Measurements from ENCODE around the gene CELF6.

The CELF6 gene

GRCh38 chr15:72319985-72320671 lies at the start of gene CELF6:
Gene CELF6 (minus strand): TSS chr15:72320157. CDS start chr15:72319874, 283 bp downstream.
- Histone ChIP-seq H3K9me3 (ENCODE audit: low read depth, low read length) (no peaks in the 10 kb centered on the region), H3K36me3 (ENCODE audit: insufficient read depth, low read length) (no peaks in the 10 kb centered on the region), H3K9ac (ENCODE audit: insufficient read length) (no peak within 1 kb of the TSS), H3K27ac (no peak within 1 kb of the TSS), H3K4me3 (peak within 1 kb of the TSS; percentile 81)
- no peak for TF ChIP-seq FOXP2 (optimal IDR thresholded peaks at IDR 0.05; ENCODE audit: control extremely low read depth, extremely low read length, insufficient read depth)
- no peak for TF ChIP-seq POLR2AphosphoS5 (IDR thresholded peaks at IDR 0.05; ENCODE audit: borderline replicate concordance, low read depth, low read length)
- TF ChIP-seq EZH2 (IDR thresholded peaks at IDR 0.05) = no peak
- no peak for DNase-seq (ENCODE audit: low read depth, low spot score)

DNA sequence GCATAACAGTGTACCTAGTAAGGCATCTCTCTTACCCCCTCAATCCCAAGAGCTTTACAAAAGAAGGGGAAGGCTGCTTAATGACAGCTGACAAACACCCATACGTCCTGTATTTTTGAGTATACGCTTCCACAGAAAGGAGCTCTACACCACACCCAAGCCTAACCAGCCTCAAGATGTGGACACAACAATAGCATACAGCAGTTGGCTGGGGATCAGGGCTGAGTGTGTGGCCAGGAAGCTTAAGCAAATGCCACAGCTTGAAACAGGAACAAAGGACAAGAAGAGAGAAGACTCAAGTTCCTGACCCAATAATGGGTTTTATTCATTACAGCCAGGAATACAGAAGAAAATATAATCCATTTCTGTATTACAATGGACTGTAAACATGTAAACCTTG lies 48.9 kb upstream of the CELF6 start:
- Histone ChIP-seq H3K27ac (no peak overlapping the region), H3K9ac (ENCODE audit: insufficient read length) (no peak overlapping the region), H3K4me3 (no peak overlapping the region), H3K36me3 (ENCODE audit: insufficient read depth, low read length) (peaks cover 5% of the 10 kb centered on the region; the same call in 1 of the 2 replicates), H3K9me3 (ENCODE audit: low read depth, low read length) (no peaks in the 10 kb centered on the region)
- DNase-seq (ENCODE audit: low read depth, low spot score) = no peak
- TF ChIP-seq POLR2AphosphoS5 (IDR thresholded peaks at IDR 0.05; ENCODE audit: borderline replicate concordance, low read depth, low read length) (no peak), EZH2 (IDR thresholded peaks at IDR 0.05) (no peak), FOXP2 (optimal IDR thresholded peaks at IDR 0.05; ENCODE audit: control extremely low read depth, extremely low read length, insufficient read depth) (no peak)

GRCh38 chr15:72368325-72368724 lies 48.4 kb upstream of the CELF6 start:
- Histone ChIP-seq H3K27ac (no peak overlapping the region), H3K4me3 (no peak overlapping the region), H3K36me3 (ENCODE audit: insufficient read depth, low read length) (peaks cover 5% of the 10 kb centered on the region; the same call in 1 of the 2 replicates), H3K9ac (ENCODE audit: insufficient read length) (no peak overlapping the region), H3K9me3 (ENCODE audit: low read depth, low read length) (no peaks in the 10 kb centered on the region)
- DNase-seq (ENCODE audit: low read depth, low spot score) = no peak
- TF ChIP-seq POLR2AphosphoS5 (IDR thresholded peaks at IDR 0.05; ENCODE audit: borderline replicate concordance, low read depth, low read length) (no peak), EZH2 (IDR thresholded peaks at IDR 0.05) (no peak), FOXP2 (optimal IDR thresholded peaks at IDR 0.05; ENCODE audit: control extremely low read depth, extremely low read length, insufficient read depth) (no peak)

DNA sequence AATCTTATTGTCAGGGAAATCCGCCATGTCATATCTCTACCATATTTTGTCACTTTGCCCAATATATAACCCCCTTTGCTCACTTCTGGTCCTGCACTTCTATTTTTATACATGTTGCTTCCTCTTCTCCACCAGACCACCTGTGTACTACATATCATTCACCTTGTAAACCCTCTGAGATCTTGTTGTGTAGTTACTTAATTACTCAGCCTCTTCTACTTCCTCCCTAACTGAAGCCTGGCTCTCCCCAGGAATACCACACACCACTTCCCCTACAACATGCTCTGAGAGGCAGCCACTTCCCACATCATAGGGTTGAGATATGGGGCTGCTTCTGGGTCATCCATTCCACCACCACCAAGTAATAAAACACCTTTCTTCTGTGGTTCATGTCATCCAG lies 45.9 kb upstream of the CELF6 start:
- TF ChIP-seq FOXP2 (optimal IDR thresholded peaks at IDR 0.05; ENCODE audit: control extremely low read depth, extremely low read length, insufficient read depth) (no peak), EZH2 (IDR thresholded peaks at IDR 0.05) (no peak), POLR2AphosphoS5 (IDR thresholded peaks at IDR 0.05; ENCODE audit: borderline replicate concordance, low read depth, low read length) (no peak)
- Histone ChIP-seq H3K27ac (no peak overlapping the region), H3K36me3 (ENCODE audit: insufficient read depth, low read length) (peaks cover 5% of the 10 kb centered on the region; the same call in 1 of the 2 replicates), H3K9ac (ENCODE audit: insufficient read length) (no peak overlapping the region), H3K9me3 (ENCODE audit: low read depth, low read length) (no peaks in the 10 kb centered on the region), H3K4me3 (no peak overlapping the region)
- DNase-seq (ENCODE audit: low read depth, low spot score) = no peak

DNA sequence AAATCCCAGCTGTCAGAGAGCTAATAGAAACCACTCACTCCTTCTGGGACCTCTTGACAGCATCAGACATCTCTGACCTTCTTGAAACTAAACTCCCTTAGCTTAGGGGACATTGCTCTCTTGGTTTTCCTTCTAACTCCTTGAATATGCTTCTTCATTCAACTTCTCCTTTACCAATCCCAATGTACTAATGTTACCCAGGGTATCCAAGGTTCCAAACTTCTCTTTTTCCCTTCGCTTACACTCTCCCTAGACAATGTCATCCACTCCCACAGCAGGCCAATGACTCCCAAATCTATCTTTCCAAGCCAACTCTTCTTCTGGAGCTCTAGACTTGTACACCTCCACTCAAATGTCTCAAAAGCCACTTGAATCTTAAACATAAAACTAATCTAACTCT lies 41.2 kb upstream of the CELF6 start:
- H3K9ac ChIP-seq (ENCODE audit: insufficient read length) = no peak overlapping the region
- DNase-seq (ENCODE audit: low read depth, low spot score) = no peak
- TF ChIP-seq FOXP2 (optimal IDR thresholded peaks at IDR 0.05; ENCODE audit: control extremely low read depth, extremely low read length, insufficient read depth) (no peak), POLR2AphosphoS5 (IDR thresholded peaks at IDR 0.05; ENCODE audit: borderline replicate concordance, low read depth, low read length) (no peak), EZH2 (IDR thresholded peaks at IDR 0.05) (no peak)
- no peaks in the 10 kb centered on the region for H3K9me3 ChIP-seq (ENCODE audit: low read depth, low read length)
- H3K36me3 ChIP-seq (ENCODE audit: insufficient read depth, low read length) = no peaks in the 10 kb centered on the region; the same call in 1 of the 2 replicates
- H3K27ac ChIP-seq = no peak overlapping the region
- H3K4me3 ChIP-seq = no peak overlapping the region

DNA sequence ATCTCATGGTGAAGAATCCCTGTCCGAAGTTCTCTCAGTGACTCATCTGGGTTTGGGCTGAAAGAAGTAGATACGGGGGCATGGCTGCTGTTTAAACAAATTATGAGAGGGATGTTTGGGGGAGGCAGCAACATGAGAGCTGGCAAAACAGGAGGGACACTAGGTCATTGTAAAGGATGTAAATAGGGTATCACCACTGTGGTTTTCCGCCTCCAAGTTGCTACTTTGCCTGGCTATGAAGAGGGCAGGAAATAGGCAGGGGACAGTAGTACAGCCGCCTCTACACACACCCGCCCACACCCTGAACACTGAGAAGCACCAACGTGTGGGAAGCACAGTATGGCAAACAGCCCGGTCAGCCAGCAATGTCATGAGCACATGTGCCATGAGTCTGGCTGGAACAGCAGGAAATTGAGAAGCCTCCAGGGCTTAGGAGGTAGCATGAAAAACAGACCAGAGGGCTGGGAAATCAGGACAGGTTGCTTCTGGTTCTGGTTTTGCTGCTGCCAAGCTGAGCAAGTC lies 38.8 kb upstream of the CELF6 start:
- no peaks in the 10 kb centered on the region for H3K9me3 ChIP-seq (ENCODE audit: low read depth, low read length)
- H3K9ac ChIP-seq (ENCODE audit: insufficient read length) = no peak overlapping the region
- no peak overlapping the region for H3K27ac ChIP-seq
- peaks cover 5% of the 10 kb centered on the region; the same call in 1 of the 2 replicates for H3K36me3 ChIP-seq (ENCODE audit: insufficient read depth, low read length)
- H3K4me3 ChIP-seq = no peak overlapping the region
- DNase-seq (ENCODE audit: low read depth, low spot score) = no peak
- no peak for TF ChIP-seq FOXP2 (optimal IDR thresholded peaks at IDR 0.05; ENCODE audit: control extremely low read depth, extremely low read length, insufficient read depth)
- no peak for TF ChIP-seq EZH2 (IDR thresholded peaks at IDR 0.05)
- TF ChIP-seq POLR2AphosphoS5 (IDR thresholded peaks at IDR 0.05; ENCODE audit: borderline replicate concordance, low read depth, low read length) = no peak

DNA sequence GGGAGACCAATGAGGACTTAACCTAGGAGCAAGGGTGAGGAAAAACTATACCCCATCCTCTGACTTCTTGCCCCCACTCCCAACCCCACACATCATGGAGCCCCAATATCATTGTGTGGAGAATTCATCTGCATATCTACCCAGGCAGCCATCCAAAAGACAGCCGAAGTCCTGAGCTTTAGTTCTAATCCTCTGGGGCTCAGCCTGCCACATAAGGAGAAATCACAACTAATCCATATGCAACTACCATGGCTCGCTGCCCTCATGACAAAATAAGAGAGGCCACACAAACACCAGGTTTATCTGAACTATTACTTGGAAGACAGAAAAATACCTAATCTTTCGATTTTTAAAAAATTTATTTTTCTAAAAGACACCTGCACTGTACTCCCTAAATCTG lies 38.2 kb upstream of the CELF6 start:
- Histone ChIP-seq H3K4me3 (no peak overlapping the region), H3K9me3 (ENCODE audit: low read depth, low read length) (no peaks in the 10 kb centered on the region), H3K27ac (no peak overlapping the region), H3K9ac (ENCODE audit: insufficient read length) (no peak overlapping the region), H3K36me3 (ENCODE audit: insufficient read depth, low read length) (peaks cover 6% of the 10 kb centered on the region; the same call in 1 of the 2 replicates)
- no peak for TF ChIP-seq POLR2AphosphoS5 (IDR thresholded peaks at IDR 0.05; ENCODE audit: borderline replicate concordance, low read depth, low read length)
- no peak for TF ChIP-seq EZH2 (IDR thresholded peaks at IDR 0.05)
- no peak for TF ChIP-seq FOXP2 (optimal IDR thresholded peaks at IDR 0.05; ENCODE audit: control extremely low read depth, extremely low read length, insufficient read depth)
- DNase-seq (ENCODE audit: low read depth, low spot score) = no peak

GRCh38 chr15:72354496-72354895 lies 34.5 kb upstream of the CELF6 start:
- Histone ChIP-seq H3K9me3 (ENCODE audit: low read depth, low read length) (no peaks in the 10 kb centered on the region), H3K27ac (no peak overlapping the region), H3K9ac (ENCODE audit: insufficient read length) (no peak overlapping the region), H3K36me3 (ENCODE audit: insufficient read depth, low read length) (peaks cover 19% of the 10 kb centered on the region; the same call in 1 of the 2 replicates), H3K4me3 (no peak overlapping the region)
- no peak for DNase-seq (ENCODE audit: low read depth, low spot score)
- no peak for TF ChIP-seq FOXP2 (optimal IDR thresholded peaks at IDR 0.05; ENCODE audit: control extremely low read depth, extremely low read length, insufficient read depth)
- TF ChIP-seq EZH2 (IDR thresholded peaks at IDR 0.05) = no peak
